DOHH2 (cell line): ENCODE results near the gene LY6G6F.

Source experiments
- EZH2phosphoT487 ChIP-seq: fragments of 200-600 bp; sonication (generic); IDR thresholded peaks from 2 replicates; pipeline ENCODE4 v1.6.1; 2017; ENCODE audit warnings: borderline replicate concordance, mild to moderate bottlenecking, antibody characterized with exemption, low read length, moderate library complexity, mixed read lengths
- TF ChIP-seq, protein P1 (sequence below): fragments of 200-600 bp; sonication (generic); IDR thresholded peaks from one replicate; pipeline ENCODE4 v1.5.1; 2014; ENCODE audit warnings: antibody characterized with exemption, mild to moderate bottlenecking, low read depth, low read length; ENCODE audit not compliant: poor library complexity, severe bottlenecking

DNA sequence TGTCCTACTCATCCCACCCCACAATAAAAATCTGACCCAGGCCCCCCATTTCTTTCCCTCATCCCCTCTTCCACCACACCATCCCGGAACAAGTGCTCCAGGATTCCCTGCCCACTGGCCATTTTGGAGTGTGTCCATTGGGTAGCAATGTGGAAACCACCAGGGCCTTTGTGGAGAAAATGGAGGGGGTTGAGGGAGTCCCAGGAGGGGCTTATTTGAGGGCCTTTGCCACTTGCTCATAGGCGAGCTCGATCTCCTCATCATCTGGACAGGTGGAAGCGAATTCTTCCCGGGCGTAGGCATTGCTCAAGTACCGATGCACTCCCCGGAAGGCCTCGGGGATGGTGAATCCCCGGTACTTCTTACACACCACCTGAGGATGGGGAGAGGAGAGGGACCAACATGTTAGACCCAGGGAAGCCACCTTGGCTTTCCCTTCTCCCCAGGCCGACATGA is 24.0 kb downstream of the LY6G6F start:
- TF ChIP-seq EZH2phosphoT487 = no peak
- TF ChIP-seq, protein P1, sequence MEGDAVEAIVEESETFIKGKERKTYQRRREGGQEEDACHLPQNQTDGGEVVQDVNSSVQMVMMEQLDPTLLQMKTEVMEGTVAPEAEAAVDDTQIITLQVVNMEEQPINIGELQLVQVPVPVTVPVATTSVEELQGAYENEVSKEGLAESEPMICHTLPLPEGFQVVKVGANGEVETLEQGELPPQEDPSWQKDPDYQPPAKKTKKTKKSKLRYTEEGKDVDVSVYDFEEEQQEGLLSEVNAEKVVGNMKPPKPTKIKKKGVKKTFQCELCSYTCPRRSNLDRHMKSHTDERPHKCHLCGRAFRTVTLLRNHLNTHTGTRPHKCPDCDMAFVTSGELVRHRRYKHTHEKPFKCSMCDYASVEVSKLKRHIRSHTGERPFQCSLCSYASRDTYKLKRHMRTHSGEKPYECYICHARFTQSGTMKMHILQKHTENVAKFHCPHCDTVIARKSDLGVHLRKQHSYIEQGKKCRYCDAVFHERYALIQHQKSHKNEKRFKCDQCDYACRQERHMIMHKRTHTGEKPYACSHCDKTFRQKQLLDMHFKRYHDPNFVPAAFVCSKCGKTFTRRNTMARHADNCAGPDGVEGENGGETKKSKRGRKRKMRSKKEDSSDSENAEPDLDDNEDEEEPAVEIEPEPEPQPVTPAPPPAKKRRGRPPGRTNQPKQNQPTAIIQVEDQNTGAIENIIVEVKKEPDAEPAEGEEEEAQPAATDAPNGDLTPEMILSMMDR = no peak
